OCI-LY1 (cell line): ENCODE measurements around the gene PTPN23.

Source experiments
- H2AFZ ChIP-seq: fragments of 200-600 bp; sonication (generic), shearing (Covaris generic); 2 replicates; pipeline ENCODE4 v1.6.0; 2014; ENCODE audit warnings: antibody characterized with exemption, mild to moderate bottlenecking, low read length
- H3F3A ChIP-seq: fragments of 200-600 bp; sonication (generic), shearing (Covaris generic); 2 replicates; pipeline ENCODE4 v1.6.0; 2014; ENCODE audit warnings: mild to moderate bottlenecking, antibody characterized with exemption, low read length, moderate library complexity; ENCODE audit not compliant: insufficient read depth
- H3K27ac ChIP-seq: fragments of 200-600 bp; sonication (generic); 2 replicates; pipeline ENCODE4 v1.5.1; 2014; ENCODE audit warnings: low read length, mixed run types, mild to moderate bottlenecking, low read depth; ENCODE audit not compliant: poor library complexity, severe bottlenecking
- H3K27me3 ChIP-seq: fragments of 200-600 bp; sonication (generic); 2 replicates; pipeline ENCODE4 v1.6.0; 2014; ENCODE audit warnings: antibody characterized with exemption, mild to moderate bottlenecking, low read length, moderate library complexity; ENCODE audit not compliant: insufficient read depth
- H3K36me3 ChIP-seq: fragments of 200-600 bp; sonication (generic); 2 replicates; pipeline ENCODE4 v1.6.1; 2014; ENCODE audit warnings: mild to moderate bottlenecking, antibody characterized with exemption, low read length, moderate library complexity, mixed read lengths; ENCODE audit not compliant: insufficient read depth
- H3K4me1 ChIP-seq: fragments of 200-600 bp; sonication (generic); 2 replicates; pipeline ENCODE4 v1.5.1; 2014; ENCODE audit warnings: mild to moderate bottlenecking, low read length, moderate library complexity; ENCODE audit not compliant: insufficient read depth, severe bottlenecking
- H3K4me2 ChIP-seq: fragments of 200-600 bp; sonication (generic), shearing (Covaris generic); 2 replicates; pipeline ENCODE4 v1.6.1; 2014; ENCODE audit warnings: low read length
- H3K4me3 ChIP-seq: fragments of 200-600 bp; sonication (generic); 2 replicates; pipeline ENCODE4 v1.5.1; 2014; ENCODE audit warnings: low read length, low read depth, mild to moderate bottlenecking, mixed read lengths; ENCODE audit not compliant: poor library complexity, severe bottlenecking
- H3K79me2 ChIP-seq: fragments of 200-600 bp; shearing (Covaris generic); 2 replicates; pipeline ENCODE4 v1.6.1; 2016; ENCODE audit warnings: mixed run types, low read length, mixed read lengths; ENCODE audit not compliant: insufficient read depth
- H3K9ac ChIP-seq: fragments of 200-600 bp; sonication (generic), shearing (Covaris generic); 2 replicates; pipeline ENCODE4 v1.6.1; 2014; ENCODE audit warnings: mild to moderate bottlenecking, low read length, mixed read lengths
- H3K9me2 ChIP-seq: fragments of 200-600 bp; sonication (generic), shearing (Covaris generic); 2 replicates; pipeline ENCODE4 v1.6.1; 2014; ENCODE audit warnings: low read depth, mild to moderate bottlenecking, low read length, mixed read lengths
- H3K9me3 ChIP-seq: fragments of 200-600 bp; shearing (Covaris generic); 2 replicates; pipeline ENCODE4 v1.6.1; 2014; ENCODE audit warnings: low read length, mixed read lengths
- H4K20me1 ChIP-seq: fragments of 200-600 bp; sonication (generic), shearing (Covaris generic); 2 replicates; pipeline ENCODE4 v1.6.0; 2016; ENCODE audit warnings: mild to moderate bottlenecking, low read length; ENCODE audit not compliant: insufficient read depth
- CTCF ChIP-seq: fragments of 200-600 bp; sonication (generic), shearing (Covaris generic); IDR thresholded peaks from 2 replicates; pipeline ENCODE4 v1.5.1; 2017; ENCODE audit warnings: mild to moderate bottlenecking, antibody characterized with exemption, low read length, moderate library complexity, mixed read lengths
- EZH2 ChIP-seq: fragments of 200-600 bp; sonication (generic), shearing (Covaris generic); IDR thresholded peaks from 2 replicates; pipeline ENCODE4 v1.8.0; 2017; ENCODE audit warnings: borderline replicate concordance, mixed run types, mild to moderate bottlenecking, antibody characterized with exemption, low read length, moderate library complexity, mixed read lengths

The PTPN23 gene

DNA sequence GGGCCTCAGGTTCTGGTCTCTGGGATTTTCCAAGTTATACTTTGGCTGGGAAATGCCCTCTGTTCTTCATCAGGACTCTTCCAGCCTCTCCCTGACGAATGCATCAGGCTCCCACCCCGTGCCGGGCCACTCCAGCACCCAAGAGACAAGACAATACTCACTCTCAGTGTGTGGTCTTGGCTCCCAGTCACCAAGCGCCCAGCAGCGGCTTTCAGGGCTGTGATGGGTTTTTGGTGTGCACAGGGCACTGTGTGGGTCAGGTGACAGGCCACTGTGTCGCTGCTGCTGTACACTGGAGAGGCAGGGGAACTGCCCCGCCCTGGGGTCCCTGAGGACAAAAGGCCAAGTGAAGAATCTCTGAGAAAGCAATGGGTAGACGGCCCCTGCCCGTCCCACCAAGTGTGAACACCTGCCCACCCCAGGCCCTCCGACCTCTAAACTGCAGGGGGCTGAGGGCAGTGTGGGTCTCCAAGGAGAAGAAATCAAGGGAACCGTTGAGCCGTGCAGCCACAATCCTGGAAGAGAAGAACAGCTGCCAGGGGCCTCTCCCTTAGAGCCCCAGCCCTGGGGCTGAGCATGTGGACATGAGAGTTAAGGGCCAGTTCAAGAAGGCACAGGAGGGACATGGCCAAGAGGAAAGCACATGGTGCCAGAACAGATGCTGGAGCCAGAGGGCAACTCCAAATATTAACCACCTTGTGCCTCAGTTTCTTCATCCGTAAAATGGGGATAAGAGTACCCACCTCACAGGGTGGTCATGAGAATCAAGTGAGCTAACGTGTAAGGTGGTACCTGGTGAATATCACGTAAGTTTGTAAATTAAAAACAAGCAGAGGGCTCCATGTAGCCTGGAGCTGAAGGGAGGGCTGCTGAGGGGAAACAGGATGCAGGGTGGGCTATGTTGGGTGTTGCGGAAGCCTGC is 34.1 kb downstream of the PTPN23 start:
- H3K4me1 ChIP-seq = peaks cover 6% of the 10 kb centered on the region
- no peaks in the 10 kb centered on the region for H3K9me2 ChIP-seq
- H3K4me2 ChIP-seq = no peak overlapping the region
- no peak overlapping the region for H2AFZ ChIP-seq
- H3K9ac ChIP-seq = no peak overlapping the region
- no peak for TF ChIP-seq CTCF
- TF ChIP-seq EZH2 = no peak
- no peaks in the 10 kb centered on the region for H3K9me3 ChIP-seq
- H3K27me3 ChIP-seq = no peaks in the 10 kb centered on the region
- no peaks in the 10 kb centered on the region for H4K20me1 ChIP-seq
- no peak overlapping the region for H3K27ac ChIP-seq
- H3K4me3 ChIP-seq = no peak overlapping the region
- peaks cover 79% of the 10 kb centered on the region; the same call in 1 of the 2 replicates for H3K36me3 ChIP-seq
- H3F3A ChIP-seq = no peaks in the 10 kb centered on the region
- no peaks in the 10 kb centered on the region for H3K79me2 ChIP-seq

GRCh38 chr3:47416041-47416440 is 35.2 kb downstream of the PTPN23 start:
- Histone ChIP-seq H3K79me2 (no peaks in the 10 kb centered on the region), H3K27ac (no peak overlapping the region), H3K9ac (no peak overlapping the region), H3K4me3 (no peak overlapping the region), H2AFZ (no peak overlapping the region), H3K9me2 (no peaks in the 10 kb centered on the region), H4K20me1 (no peaks in the 10 kb centered on the region), H3K4me1 (peaks cover 11% of the 10 kb centered on the region), H3K4me2 (no peak overlapping the region), H3K9me3 (no peaks in the 10 kb centered on the region), H3K27me3 (no peaks in the 10 kb centered on the region), H3K36me3 (peaks cover 83% of the 10 kb centered on the region; the same call in 1 of the 2 replicates), H3F3A (no peaks in the 10 kb centered on the region)
- TF ChIP-seq CTCF = no peak
- no peak for TF ChIP-seq EZH2

GRCh38 chr3:47418167-47419082 is 37.6 kb downstream of the PTPN23 start:
- peaks cover 68% of the 10 kb centered on the region; the same call in 1 of the 2 replicates for H3K36me3 ChIP-seq
- no peaks in the 10 kb centered on the region for H3K9me2 ChIP-seq
- no peaks in the 10 kb centered on the region for H3K9me3 ChIP-seq
- H3K4me3 ChIP-seq = no peak overlapping the region
- H3K9ac ChIP-seq = no peak overlapping the region
- H3K79me2 ChIP-seq = no peaks in the 10 kb centered on the region
- H4K20me1 ChIP-seq = no peaks in the 10 kb centered on the region
- no peak overlapping the region for H2AFZ ChIP-seq
- no peak overlapping the region for H3K4me2 ChIP-seq
- H3K27ac ChIP-seq = no peak overlapping the region
- no peak for TF ChIP-seq EZH2
- TF ChIP-seq CTCF = peak; percentile 8; the same call in 1 of the 2 replicates
- no peaks in the 10 kb centered on the region for H3K27me3 ChIP-seq
- H3F3A ChIP-seq = no peaks in the 10 kb centered on the region
- H3K4me1 ChIP-seq = peaks cover 19% of the 10 kb centered on the region
